NCI-H1694 (cell line): ENCODE measurements around the gene TMEM203.

Source experiments
- DNase-seq: peaks from one replicate; lab custom pipeline; 2025; lab: John Stamatoyannopoulos, UW

TMEM203 gene

GRCh38 chr9:137194388-137194787 is 11.1 kb downstream of the TMEM203 start:
- DNase-seq = no peak

- DNase-seq = no peak
Measured at GRCh38 chr9:137193771-137194170, 11.7 kb downstream of the TMEM203 start.

- DNase-seq = no peak
Measured at GRCh38 chr9:137192859-137193258, 12.6 kb downstream of the TMEM203 start.

- DNase-seq = no peak
Measured at GRCh38 chr9:137192448-137192780, 13.0 kb downstream of the TMEM203 start.

GRCh38 chr9:137191691-137192447 is 13.6 kb downstream of the TMEM203 start:
- no peak for DNase-seq

- DNase-seq = no peak
Measured at GRCh38 chr9:137191245-137191644, 14.2 kb downstream of the TMEM203 start.

- no peak for DNase-seq
Measured at GRCh38 chr9:137190315-137190856, 15.1 kb downstream of the TMEM203 start.

GRCh38 chr9:137189297-137190295 is 15.9 kb downstream of the TMEM203 start:
- DNase-seq = no peak

- DNase-seq = peak; percentile 44
Measured at GRCh38 chr9:137188490-137189296, 16.8 kb downstream of the TMEM203 start, which contains the start of the genes ANAPC2 and SSNA1. Gene ANAPC2 (minus strand): TSS chr9:137188560. CDS start chr9:137188532, 28 bp downstream. Gene SSNA1 (plus strand): TSS chr9:137188676. CDS start chr9:137188727, 51 bp downstream.

GRCh38 chr9:137188086-137188489 is 17.4 kb downstream of the TMEM203 start:
- no peak for DNase-seq

GRCh38 chr9:137187386-137187785 is 18.1 kb downstream of the TMEM203 start:
- DNase-seq = no peak

GRCh38 chr9:137186385-137186784 is 19.1 kb downstream of the TMEM203 start:
- no peak for DNase-seq

GRCh38 chr9:137185921-137186320 is 19.5 kb downstream of the TMEM203 start:
- no peak for DNase-seq

- DNase-seq = no peak
Measured at GRCh38 chr9:137184881-137185660, 20.4 kb downstream of the TMEM203 start.

GRCh38 chr9:137183980-137184595 is 21.4 kb downstream of the TMEM203 start:
- DNase-seq = no peak

GRCh38 chr9:137182836-137183235 is 22.6 kb downstream of the TMEM203 start:
- DNase-seq = no peak

GRCh38 chr9:137181680-137182079 is 23.8 kb downstream of the TMEM203 start:
- no peak for DNase-seq

- no peak for DNase-seq
Measured at GRCh38 chr9:137180491-137180890, 25.0 kb downstream of the TMEM203 start.

GRCh38 chr9:137179761-137180160 is 25.7 kb downstream of the TMEM203 start:
- no peak for DNase-seq

- no peak for DNase-seq
Measured at GRCh38 chr9:137178939-137179630, 26.4 kb downstream of the TMEM203 start.
